ENCODE data around the gene S100A5.

S100A5 gene

GRCh38 chr1:153550398-153550758 is 9.6 kb upstream of the S100A5 start:
- no peak for DNase-seq (ENCODE audit: low read depth)
- H3K4me3 ChIP-seq (ENCODE audit: low read depth, low read length) = no peak overlapping the region
- TF ChIP-seq, protein P1, sequence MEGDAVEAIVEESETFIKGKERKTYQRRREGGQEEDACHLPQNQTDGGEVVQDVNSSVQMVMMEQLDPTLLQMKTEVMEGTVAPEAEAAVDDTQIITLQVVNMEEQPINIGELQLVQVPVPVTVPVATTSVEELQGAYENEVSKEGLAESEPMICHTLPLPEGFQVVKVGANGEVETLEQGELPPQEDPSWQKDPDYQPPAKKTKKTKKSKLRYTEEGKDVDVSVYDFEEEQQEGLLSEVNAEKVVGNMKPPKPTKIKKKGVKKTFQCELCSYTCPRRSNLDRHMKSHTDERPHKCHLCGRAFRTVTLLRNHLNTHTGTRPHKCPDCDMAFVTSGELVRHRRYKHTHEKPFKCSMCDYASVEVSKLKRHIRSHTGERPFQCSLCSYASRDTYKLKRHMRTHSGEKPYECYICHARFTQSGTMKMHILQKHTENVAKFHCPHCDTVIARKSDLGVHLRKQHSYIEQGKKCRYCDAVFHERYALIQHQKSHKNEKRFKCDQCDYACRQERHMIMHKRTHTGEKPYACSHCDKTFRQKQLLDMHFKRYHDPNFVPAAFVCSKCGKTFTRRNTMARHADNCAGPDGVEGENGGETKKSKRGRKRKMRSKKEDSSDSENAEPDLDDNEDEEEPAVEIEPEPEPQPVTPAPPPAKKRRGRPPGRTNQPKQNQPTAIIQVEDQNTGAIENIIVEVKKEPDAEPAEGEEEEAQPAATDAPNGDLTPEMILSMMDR (IDR thresholded peaks at IDR 0.05; ENCODE audit: low read depth, low read length) = no peak
- TF ChIP-seq POLR2A (IDR thresholded peaks at IDR 0.05; ENCODE audit: extremely low read depth, insufficient read length) = no peak
- no peak for TF ChIP-seq MAX (IDR thresholded peaks at IDR 0.05; ENCODE audit: low read depth, low read length)
- TF ChIP-seq MYC (IDR thresholded peaks at IDR 0.05; ENCODE audit: low read depth, low read length) = no peak

- DNase-seq (ENCODE audit: low read depth) = no peak
- TF ChIP-seq MAX (IDR thresholded peaks at IDR 0.05; ENCODE audit: low read depth, low read length) (no peak), MYC (IDR thresholded peaks at IDR 0.05; ENCODE audit: low read depth, low read length) (no peak), POLR2A (IDR thresholded peaks at IDR 0.05; ENCODE audit: extremely low read depth, insufficient read length) (no peak)
- TF ChIP-seq, protein P1 (IDR thresholded peaks at IDR 0.05; ENCODE audit: low read depth, low read length) = no peak
- H3K4me3 ChIP-seq (ENCODE audit: low read depth, low read length) = no peak overlapping the region
Observed at GRCh38 chr1:153549741-153550397, 9.1 kb upstream of the S100A5 start.

DNA sequence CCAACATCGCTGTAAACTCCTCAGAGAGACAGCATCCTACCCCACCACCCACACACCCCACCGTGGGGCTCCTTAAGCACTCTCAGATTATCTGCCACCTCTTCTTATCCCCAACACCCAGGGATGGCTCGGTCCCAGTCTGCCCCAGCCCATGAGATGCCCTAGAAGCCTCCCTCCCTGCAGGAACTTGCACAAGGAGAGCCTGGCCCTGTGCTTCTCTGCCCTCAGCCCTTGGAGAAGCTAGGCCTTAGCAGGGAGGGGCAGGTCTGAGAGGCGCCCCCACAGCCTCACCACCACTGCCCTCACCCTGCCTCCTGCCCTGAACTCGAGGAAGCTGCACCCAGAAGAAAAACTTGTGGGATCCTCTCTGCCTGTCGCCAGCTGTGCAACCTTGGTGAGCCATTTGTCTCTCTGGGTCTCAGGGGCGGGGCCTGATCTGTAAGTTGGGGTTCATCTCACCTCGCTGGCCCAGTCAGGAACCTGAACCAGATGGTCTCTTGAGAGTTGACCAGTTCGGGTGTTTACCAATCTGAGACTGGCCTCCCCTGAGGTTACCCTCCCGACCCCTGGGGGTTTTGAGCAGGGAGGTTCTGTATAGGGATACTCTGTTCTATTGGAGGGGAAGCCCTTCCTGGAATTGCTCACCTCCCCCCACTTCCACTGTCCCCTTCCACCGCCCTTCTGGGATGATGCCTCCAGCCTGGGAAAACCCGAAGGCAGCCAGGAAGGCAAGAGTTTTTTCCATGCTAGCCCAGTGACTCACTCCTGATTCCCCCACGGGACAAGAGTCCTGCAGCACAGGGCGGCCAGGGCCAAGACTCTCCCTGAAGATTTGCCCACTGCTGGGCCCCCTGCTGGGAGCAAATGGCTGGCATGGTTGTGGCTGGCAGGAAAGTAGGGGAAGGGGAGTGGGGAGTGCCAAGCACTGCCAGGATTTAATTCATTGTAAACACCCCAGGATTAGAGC is 8.3 kb upstream of the S100A5 start, which contains the start of gene S100A3:
Gene S100A3 (minus strand): TSS at position 537 of the 967 bp plus-strand sequence. CDS start 773 bp downstream, outside the sequence.
- DNase-seq (ENCODE audit: low read depth) = peak; percentile 43
- no peak within 1 kb of the TSS for H3K4me3 ChIP-seq (ENCODE audit: low read depth, low read length)
- TF ChIP-seq, protein P1 (IDR thresholded peaks at IDR 0.05; ENCODE audit: low read depth, low read length) = no peak
- TF ChIP-seq POLR2A (IDR thresholded peaks at IDR 0.05; ENCODE audit: extremely low read depth, insufficient read length) (no peak), MAX (IDR thresholded peaks at IDR 0.05; ENCODE audit: low read depth, low read length) (no peak), MYC (IDR thresholded peaks at IDR 0.05; ENCODE audit: low read depth, low read length) (no peak)

GRCh38 chr1:153547560-153548551 is 7.1 kb upstream of the S100A5 start:
- DNase-seq (ENCODE audit: low read depth) = peak; percentile 62
- TF ChIP-seq POLR2A (IDR thresholded peaks at IDR 0.05; ENCODE audit: extremely low read depth, insufficient read length) = no peak
- TF ChIP-seq MAX (IDR thresholded peaks at IDR 0.05; ENCODE audit: low read depth, low read length) = no peak
- TF ChIP-seq, protein P1 (IDR thresholded peaks at IDR 0.05; ENCODE audit: low read depth, low read length) = no peak
- TF ChIP-seq MYC (IDR thresholded peaks at IDR 0.05; ENCODE audit: low read depth, low read length) = no peak
- no peak overlapping the region for H3K4me3 ChIP-seq (ENCODE audit: low read depth, low read length)

Data from NB4 (cell line).